Fibroblast of lung (primary cell): Measurements from ENCODE around the gene ZDHHC6. TPM values are rescaled to one million over a fixed set of nuclear protein-coding genes. Genes with fewer than 3 reads are reported as not detected.

Experiments used
- DNase-seq, 2 donors: peaks; one replicate each; pipeline versions ENCODE4 v3.0.0 to v3.0.0-alpha.2; 2010; ENCODE audit warnings: low read depth in 2 of 2
- H2AFZ ChIP-seq: 2 replicates; pipeline ENCODE4 v1.5.1; 2012; ENCODE audit warnings: low read length, control low read depth, inconsistent platforms
- H3K27ac ChIP-seq: 2 replicates; pipeline ENCODE4 v1.5.1; 2011; ENCODE audit warnings: low read length, control low read depth; ENCODE audit not compliant: insufficient read depth
- H3K27me3 ChIP-seq: 2 replicates; pipeline ENCODE4 v1.5.1; 2011; ENCODE audit warnings: mild to moderate bottlenecking, low read length; ENCODE audit not compliant: control insufficient read depth, insufficient read depth
- H3K36me3 ChIP-seq: 2 replicates; pipeline ENCODE4 v1.5.1; 2011; ENCODE audit warnings: low read length; ENCODE audit not compliant: control insufficient read depth, insufficient read depth
- H3K4me1 ChIP-seq: 2 replicates; pipeline ENCODE4 v1.5.1; 2011; ENCODE audit warnings: low read length; ENCODE audit not compliant: control insufficient read depth, insufficient read depth; ENCODE audit errors: extremely low read depth
- H3K4me2 ChIP-seq: 2 replicates; pipeline ENCODE4 v1.5.1; 2011; ENCODE audit warnings: low read length, control low read depth; ENCODE audit not compliant: insufficient read depth; ENCODE audit errors: extremely low read depth
- H3K4me3 ChIP-seq, 4 experiments: fragments of 200-600 bp in 1 of 4; sonication (generic) in 1 of 4; replicated peaks in 1 of 4; 2 replicates each; pipeline ENCODE4 v1.5.1; 2011 to 2016; ENCODE audit warnings: low read length in 4 of 4, low read depth in 3 of 4, mild to moderate bottlenecking in 3 of 4, control low read depth in 2 of 4, inconsistent platforms in 1 of 4, mixed read lengths in 1 of 4; ENCODE audit not compliant: insufficient read depth in 1 of 4; ENCODE audit errors: control extremely low read depth in 1 of 4
- H3K79me2 ChIP-seq: 2 replicates; pipeline ENCODE4 v1.5.1; 2012; ENCODE audit warnings: mild to moderate bottlenecking, low read length, inconsistent platforms; ENCODE audit not compliant: control insufficient read depth, insufficient read depth
- H3K9ac ChIP-seq: 2 replicates; pipeline ENCODE4 v1.5.1; 2011; ENCODE audit warnings: mild to moderate bottlenecking, low read length, control low read depth; ENCODE audit not compliant: insufficient read depth
- H3K9me3 ChIP-seq: 2 replicates; pipeline ENCODE4 v1.5.1; 2012; ENCODE audit warnings: low read depth, low read length; ENCODE audit not compliant: control insufficient read depth, insufficient read depth
- H4K20me1 ChIP-seq: 2 replicates; pipeline ENCODE4 v1.5.1; 2011; ENCODE audit warnings: low read length; ENCODE audit not compliant: control insufficient read depth, insufficient read depth; ENCODE audit errors: extremely low read depth
- EZH2 ChIP-seq: IDR thresholded peaks from 2 replicates; pipeline ENCODE4 v1.5.1; 2012; ENCODE audit warnings: low read length, control low read depth, mild to moderate bottlenecking; ENCODE audit errors: missing control alignments
- polyA plus RNA-seq, 2 donors: library from polyadenylated mRNA; depleted of rRNA in 1 of 2; stranded (reverse) in 1 of 2; unstranded in 1 of 2; fragments of >200 nt; gene quantifications; 2 replicates each; pipeline ENCODE4 v1.2.1, GENCODE V29; 2011 to 2012; ENCODE audit warnings: missing spikeins in 1 of 2
- total RNA-seq: library from RNA; depleted of rRNA; stranded (reverse); fragments of >200 nt; gene quantifications from 2 replicates; pipeline ENCODE4 v1.2.1, GENCODE V29; 2014
- TF ChIP-seq, protein P1 (sequence below), 2 donors: IDR thresholded peaks in 1 of 2; conservative IDR thresholded peaks in 1 of 2; 1 replicate in 1 of 2; 2 replicates in 1 of 2; pipeline ENCODE4 v1.5.1; 2011 to 2012; ENCODE audit warnings: low read length in 2 of 2, control low read depth in 1 of 2, inconsistent platforms in 1 of 2, low read depth in 1 of 2, mild to moderate bottlenecking in 1 of 2

The ZDHHC6 gene
- total and polyA plus RNA-seq, 2 donors (not counting 1 experiment from before 2014, with no cell fraction given) = 29.9 to 37.8 TPM

DNA sequence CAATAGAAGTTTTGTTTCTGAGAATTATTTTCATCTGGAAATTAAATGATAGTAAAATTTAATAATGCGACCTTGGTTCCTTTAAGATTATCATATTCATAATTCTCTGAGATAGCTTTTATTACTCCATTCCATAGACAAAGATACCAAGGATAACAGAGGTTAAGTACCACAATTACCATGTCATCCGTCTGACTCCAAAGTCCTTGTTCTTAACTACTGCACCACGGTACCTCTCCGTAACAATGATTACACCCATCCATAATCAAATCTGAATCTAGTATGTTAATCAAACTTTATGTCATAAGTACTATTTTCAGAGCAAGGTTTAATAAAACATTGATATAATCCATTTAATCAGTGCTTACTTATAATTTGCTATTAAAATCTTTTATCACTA is 8.4 kb downstream of the ZDHHC6 start:
- no peaks in the 10 kb centered on the region for H3K4me1 ChIP-seq
- no peak for TF ChIP-seq EZH2
- TF ChIP-seq, protein P1, sequence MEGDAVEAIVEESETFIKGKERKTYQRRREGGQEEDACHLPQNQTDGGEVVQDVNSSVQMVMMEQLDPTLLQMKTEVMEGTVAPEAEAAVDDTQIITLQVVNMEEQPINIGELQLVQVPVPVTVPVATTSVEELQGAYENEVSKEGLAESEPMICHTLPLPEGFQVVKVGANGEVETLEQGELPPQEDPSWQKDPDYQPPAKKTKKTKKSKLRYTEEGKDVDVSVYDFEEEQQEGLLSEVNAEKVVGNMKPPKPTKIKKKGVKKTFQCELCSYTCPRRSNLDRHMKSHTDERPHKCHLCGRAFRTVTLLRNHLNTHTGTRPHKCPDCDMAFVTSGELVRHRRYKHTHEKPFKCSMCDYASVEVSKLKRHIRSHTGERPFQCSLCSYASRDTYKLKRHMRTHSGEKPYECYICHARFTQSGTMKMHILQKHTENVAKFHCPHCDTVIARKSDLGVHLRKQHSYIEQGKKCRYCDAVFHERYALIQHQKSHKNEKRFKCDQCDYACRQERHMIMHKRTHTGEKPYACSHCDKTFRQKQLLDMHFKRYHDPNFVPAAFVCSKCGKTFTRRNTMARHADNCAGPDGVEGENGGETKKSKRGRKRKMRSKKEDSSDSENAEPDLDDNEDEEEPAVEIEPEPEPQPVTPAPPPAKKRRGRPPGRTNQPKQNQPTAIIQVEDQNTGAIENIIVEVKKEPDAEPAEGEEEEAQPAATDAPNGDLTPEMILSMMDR (conservative IDR thresholded peaks at IDR 0.05 in 1 of 2, IDR thresholded peaks at IDR 0.05 in 1 of 2; ENCODE audit: low read depth in 1 of 2, low read length in 2 of 2) = no peak

DNA sequence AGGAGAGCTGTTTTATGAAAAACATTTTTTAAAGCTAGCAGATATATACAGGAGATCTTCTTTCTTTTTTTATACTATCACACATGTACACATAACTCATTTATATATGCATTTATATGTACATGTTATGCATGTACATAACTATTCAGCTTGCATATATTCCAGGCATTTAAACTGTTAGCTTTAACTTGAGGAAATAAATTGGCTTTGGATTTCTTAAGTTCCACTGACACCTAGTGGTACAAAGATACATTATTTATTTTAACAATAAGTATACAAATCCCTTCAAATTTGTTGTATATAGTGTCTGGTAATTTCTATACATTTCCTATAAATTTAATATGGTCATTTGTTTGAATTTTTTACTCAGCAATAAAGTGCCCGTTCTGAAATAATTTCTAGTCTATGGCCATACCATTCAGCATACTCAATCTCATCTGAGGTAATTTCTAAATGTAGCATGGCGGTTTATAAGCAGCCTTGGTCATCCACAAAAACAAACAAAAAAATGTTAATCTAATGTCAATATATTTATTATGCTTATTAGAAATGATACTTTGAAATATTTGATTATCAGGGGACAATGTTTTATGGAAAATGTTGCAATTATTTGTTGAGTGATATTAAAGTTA is 11.6 kb downstream of the ZDHHC6 start:
- H3K9me3 ChIP-seq = no peaks in the 10 kb centered on the region
- peak; percentile 31 to 67 for DNase-seq

More for the DNA sequence above, 8.4 kb downstream of the ZDHHC6 start:
- Histone ChIP-seq H3K9ac (no peak overlapping the region), H3K36me3 (peaks cover 10% of the 10 kb centered on the region), H3K4me2 (no peak overlapping the region), H4K20me1 (no peaks in the 10 kb centered on the region), H2AFZ (no peak overlapping the region), H3K79me2 (no peaks in the 10 kb centered on the region), H3K27ac (no peak overlapping the region), H3K9me3 (no peaks in the 10 kb centered on the region), H3K27me3 (no peaks in the 10 kb centered on the region), H3K4me3 (no peak overlapping the region)
- DNase-seq = no peak

DNA sequence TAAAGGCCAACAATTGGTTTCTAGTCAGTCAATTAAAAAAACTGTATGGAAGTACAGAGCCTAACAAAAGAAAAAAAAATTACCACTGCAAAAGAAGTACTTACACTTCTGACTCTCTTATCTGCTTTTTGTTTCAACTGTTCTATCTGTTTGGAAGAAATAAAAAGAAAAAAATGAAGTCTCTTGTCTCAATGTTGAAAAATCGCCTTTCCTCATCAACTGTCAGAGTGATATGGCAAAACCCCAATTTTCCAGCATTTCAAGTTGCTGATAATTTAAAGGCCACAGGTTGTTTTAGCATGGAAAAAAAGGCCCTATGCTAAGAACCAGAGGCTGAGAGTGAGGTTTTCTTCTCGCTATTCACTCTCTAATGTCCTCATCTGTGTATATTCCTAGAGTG is 13.6 kb downstream of the ZDHHC6 start:
- H3K9ac ChIP-seq = no peak overlapping the region
- H3K4me1 ChIP-seq = no peaks in the 10 kb centered on the region
- no peaks in the 10 kb centered on the region for H3K79me2 ChIP-seq
- no peak overlapping the region for H2AFZ ChIP-seq
- H4K20me1 ChIP-seq = no peaks in the 10 kb centered on the region
- no peak overlapping the region for H3K4me3 ChIP-seq
- H3K4me2 ChIP-seq = no peak overlapping the region
- H3K36me3 ChIP-seq = peaks cover 19% of the 10 kb centered on the region
- no peaks in the 10 kb centered on the region for H3K27me3 ChIP-seq
- no peak for DNase-seq
- no peak overlapping the region for H3K27ac ChIP-seq
- H3K9me3 ChIP-seq = no peaks in the 10 kb centered on the region
- TF ChIP-seq, protein P1 (conservative IDR thresholded peaks at IDR 0.05 in 1 of 2, IDR thresholded peaks at IDR 0.05 in 1 of 2; ENCODE audit: low read depth in 1 of 2, low read length in 2 of 2) = no peak
- no peak for TF ChIP-seq EZH2

More for the DNA sequence above, 11.6 kb downstream of the ZDHHC6 start:
- no peak overlapping the region for H2AFZ ChIP-seq
- H3K4me2 ChIP-seq = no peak overlapping the region
- no peak overlapping the region for H3K4me3 ChIP-seq
- H3K36me3 ChIP-seq = peaks cover 14% of the 10 kb centered on the region
- no peaks in the 10 kb centered on the region for H3K4me1 ChIP-seq
- no peaks in the 10 kb centered on the region for H4K20me1 ChIP-seq
- no peaks in the 10 kb centered on the region for H3K79me2 ChIP-seq
- TF ChIP-seq, protein P1 (conservative IDR thresholded peaks at IDR 0.05 in 1 of 2, IDR thresholded peaks at IDR 0.05 in 1 of 2; ENCODE audit: low read depth in 1 of 2, low read length in 2 of 2) = peak in 1 of 2 donors; percentile 24
- no peak for TF ChIP-seq EZH2
- no peaks in the 10 kb centered on the region for H3K27me3 ChIP-seq
- no peak overlapping the region for H3K27ac ChIP-seq
- no peak overlapping the region for H3K9ac ChIP-seq
